Right renal cortex interstitium (tissue), 3 donors: ENCODE data around the gene RMND5A. TPM values are rescaled to one million over a fixed set of nuclear protein-coding genes. Genes with fewer than 3 reads are reported as not detected.
A peak's percentile ranks its signal among the peaks of the same experiment; 100 is the strongest.
"Not testable (repeated sequence)": the region's sequence is repeated elsewhere in the genome, so short reads cannot be mapped to it uniquely, and the experiment has no call there.

Source experiments
- DNase-seq, 3 donors: peaks; one replicate each; pipeline ENCODE4 v3.0.0-alpha.2; 2013; ENCODE audit warnings: low read depth in 3 of 3, low spot score in 2 of 3
- polyA plus RNA-seq, 3 donors: library from polyadenylated mRNA; unstranded; fragments of 120-200 nt; gene quantifications; one replicate each; pipeline ENCODE4 v1.2.1, GENCODE V29; 2013; ENCODE audit not compliant: insufficient read length in 3 of 3

RMND5A gene
- polyA plus RNA-seq, 3 donors, result 58.4 to 65.8 (median 63.9) TPM

- not testable (repeated sequence) for DNase-seq
Observed at GRCh38 chr2:86708126-86708525, 12.0 kb upstream of the RMND5A start.

DNA sequence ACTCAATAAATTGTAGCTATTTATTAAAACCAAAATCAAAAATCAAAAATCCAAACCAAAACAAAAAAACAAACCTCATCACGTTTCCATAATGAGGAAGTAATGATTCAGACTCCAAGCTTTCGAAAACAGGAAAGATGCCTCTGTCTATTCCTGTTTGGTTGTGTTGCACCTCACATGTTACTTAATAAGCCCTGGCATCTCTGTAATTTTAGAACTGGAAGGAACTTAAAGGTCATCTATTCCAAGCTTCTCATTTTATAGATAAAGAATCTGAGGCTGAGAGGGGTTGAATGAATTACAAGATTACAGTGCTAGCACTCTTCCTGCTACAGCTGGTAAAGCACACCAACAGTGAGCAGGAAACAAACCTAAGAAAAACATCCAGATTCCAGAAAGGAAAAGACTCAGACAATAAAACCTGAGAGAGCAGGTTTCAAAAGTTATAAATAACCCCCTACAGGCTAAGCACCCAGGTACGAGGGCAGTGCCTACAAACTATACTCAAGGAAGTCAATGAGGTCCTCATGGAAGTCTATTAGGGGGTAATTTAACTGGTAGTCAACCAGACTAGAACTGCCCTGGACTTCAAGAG lies 5.4 kb upstream of the RMND5A start:
- not testable (repeated sequence) for DNase-seq

DNA sequence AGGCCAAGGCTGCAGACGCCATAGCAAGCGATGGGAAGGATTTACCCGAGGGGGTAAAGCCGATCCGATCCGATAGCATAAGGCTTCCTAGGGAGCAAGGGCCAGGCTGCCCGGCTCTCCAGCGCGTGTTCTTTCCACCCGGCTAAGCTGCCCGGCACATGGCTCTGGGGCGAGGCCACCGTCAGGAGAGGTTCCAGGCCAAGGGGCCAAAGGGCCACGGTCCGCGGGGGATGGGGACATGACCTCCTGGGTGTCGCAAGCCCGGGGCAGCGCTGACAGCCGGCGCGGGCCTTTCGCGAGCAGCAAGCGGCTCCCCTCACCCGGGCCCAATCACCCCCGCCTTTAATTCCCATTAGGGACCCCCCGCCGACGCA lies 841 bp upstream of the RMND5A start:
- DNase-seq, result not testable (repeated sequence)

- DNase-seq, result peak in 1 of 3 donors; percentile 24
Observed at GRCh38 chr2:86720540-86721320, 639 bp downstream of the RMND5A start.

DNA sequence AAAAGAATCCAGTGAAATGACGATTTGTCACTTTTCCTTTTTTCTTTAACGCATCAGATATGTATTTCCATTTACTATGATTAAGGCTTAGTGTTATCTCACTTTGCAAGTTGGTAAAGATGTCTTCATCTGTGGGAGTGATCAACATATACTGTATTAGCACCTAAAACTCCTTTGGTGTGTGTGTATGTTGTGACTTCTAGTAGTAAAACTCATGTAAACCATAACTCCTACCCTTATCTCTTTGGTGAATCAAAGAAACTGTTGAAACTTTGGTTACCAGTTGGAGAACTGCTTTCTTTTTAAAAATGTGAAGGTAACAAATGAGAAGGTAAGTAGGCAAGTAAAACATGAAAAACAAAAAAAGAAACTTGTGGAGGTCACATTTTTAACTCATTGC lies 5.6 kb downstream of the RMND5A start:
- DNase-seq, result not testable (repeated sequence)

DNA sequence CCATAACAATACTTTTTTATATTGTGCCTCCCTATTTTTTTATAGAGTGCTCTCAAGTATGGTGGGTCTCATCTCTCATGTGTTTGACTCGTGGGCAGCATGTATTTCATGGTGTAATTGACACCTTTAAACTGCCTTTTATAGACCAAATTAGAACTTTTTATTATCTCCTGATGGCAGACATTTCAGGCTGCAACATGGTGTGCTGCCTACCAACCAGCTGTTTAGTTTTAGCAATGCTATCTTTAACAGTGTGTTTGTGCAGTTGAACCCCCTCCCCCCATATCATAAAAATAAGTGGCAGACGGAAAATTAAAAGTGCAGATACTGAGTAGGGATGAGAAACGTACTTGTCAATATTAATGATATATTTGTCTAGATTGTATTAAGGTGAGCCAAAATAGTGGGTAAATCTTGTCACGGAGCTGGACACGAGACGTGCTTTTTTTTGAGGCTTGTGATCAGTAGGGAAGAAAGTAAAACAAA lies 12.0 kb downstream of the RMND5A start:
- not testable (repeated sequence) for DNase-seq

DNA sequence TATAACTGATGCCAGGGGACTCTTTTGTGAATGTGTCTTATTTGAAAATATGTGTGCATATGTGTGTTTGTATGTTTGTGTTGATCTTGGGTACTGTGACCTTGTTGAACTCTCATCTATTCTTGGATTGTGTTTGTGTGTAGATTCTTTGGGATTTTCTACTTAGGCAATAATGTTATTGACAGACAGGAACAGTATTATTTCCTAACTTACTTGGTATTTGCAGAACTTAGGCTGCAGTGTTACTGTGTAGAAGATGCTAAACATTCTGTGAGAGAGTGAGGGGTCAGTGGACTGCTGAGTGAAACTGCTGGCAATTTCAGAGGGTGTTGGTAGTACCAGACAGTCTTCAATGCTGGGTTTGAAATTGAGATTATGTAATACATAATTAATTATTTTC lies 12.7 kb downstream of the RMND5A start:
- not testable (repeated sequence) for DNase-seq

DNA sequence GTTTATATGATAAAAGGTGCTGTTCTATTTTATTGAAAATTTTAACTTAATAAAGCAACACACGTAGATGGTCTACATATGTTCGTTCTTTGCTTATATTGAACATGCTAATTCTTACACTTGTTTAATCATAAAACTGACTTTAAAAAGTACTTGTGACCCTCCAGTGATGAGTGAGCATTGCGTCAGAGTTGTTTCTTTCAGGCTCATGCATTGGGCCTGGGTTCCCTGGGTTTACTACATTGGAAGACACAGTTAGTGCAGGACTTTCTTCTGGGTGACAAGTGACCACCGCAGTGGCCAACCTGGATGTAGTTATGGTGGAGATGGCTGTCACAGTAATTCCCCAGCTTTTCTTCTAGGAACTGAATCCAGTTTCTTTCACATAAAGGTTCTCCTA lies 13.4 kb downstream of the RMND5A start:
- not testable (repeated sequence) for DNase-seq

DNA sequence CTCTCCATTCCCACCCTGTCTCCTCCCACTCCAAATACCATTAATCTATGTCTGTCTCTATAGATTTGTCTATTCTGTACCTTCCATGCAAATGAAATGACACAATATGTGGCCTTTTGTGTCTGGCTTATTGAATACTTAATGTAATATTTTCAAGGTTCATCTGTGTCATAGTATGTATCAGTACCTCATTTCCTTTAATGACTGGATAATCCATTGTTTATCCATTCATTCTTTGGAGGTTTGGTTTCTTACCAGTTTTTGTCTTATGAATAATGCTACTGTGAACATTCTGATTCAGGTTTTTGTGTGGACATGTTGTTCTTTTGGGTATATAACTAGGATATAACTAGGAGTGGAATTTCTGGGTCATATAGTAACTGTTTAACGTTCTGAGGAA lies 14.8 kb downstream of the RMND5A start:
- not testable (repeated sequence) for DNase-seq

DNA sequence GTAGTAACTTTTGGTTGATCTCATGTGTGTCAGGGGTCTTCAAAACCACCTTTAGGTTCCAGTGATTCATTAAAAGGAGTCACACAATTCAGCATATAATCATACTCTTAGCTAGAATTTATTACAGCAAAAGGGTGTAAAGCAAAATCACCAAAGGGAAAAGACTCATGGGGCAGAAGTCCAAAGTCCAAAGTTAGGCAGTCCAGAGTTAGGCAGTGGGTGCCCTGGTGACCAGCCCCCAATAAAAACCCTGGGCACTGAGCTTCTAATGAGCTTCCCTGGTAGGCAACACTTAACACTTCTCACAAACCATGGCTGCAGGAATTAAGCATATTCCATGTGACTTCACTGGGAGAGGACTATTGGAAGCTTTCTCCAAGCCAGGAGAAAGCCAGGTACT lies 19.4 kb downstream of the RMND5A start:
- not testable (repeated sequence) for DNase-seq

DNA sequence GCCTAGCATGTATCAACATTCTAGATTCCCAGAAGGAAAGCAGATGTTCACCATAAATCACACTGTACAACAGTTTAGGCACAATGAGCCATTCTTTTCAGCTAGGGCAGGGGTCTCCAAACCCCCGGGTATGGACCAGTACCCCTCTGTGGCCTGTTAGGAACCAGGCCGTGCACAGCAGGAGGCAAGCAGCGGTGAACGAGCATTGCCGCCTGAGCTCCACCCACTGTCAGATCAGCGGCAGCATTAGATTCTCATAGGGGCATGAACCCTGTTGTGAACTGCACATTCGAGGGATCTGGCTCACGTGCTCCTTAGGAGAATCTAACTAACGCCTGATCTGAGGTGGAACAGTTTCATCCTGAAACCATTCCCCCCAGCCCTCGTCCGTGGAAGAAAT lies 19.8 kb downstream of the RMND5A start:
- DNase-seq, result not testable (repeated sequence)

GRCh38 chr2:86741889-86742498 lies 21.9 kb downstream of the RMND5A start:
- DNase-seq, result not testable (repeated sequence)

GRCh38 chr2:86744152-86744551 lies 24.1 kb downstream of the RMND5A start:
- no peak for DNase-seq

- DNase-seq, result no peak
Observed at GRCh38 chr2:86746939-86747338, 26.8 kb downstream of the RMND5A start.

GRCh38 chr2:86747711-86748639 lies 27.9 kb downstream of the RMND5A start:
- no peak for DNase-seq

- DNase-seq, result no peak
Observed at GRCh38 chr2:86750240-86750839, 30.2 kb downstream of the RMND5A start.

GRCh38 chr2:86751778-86752177 lies 31.7 kb downstream of the RMND5A start:
- DNase-seq, result no peak

- DNase-seq, result no peak
Observed at GRCh38 chr2:86752934-86753333, 32.8 kb downstream of the RMND5A start.

- no peak for DNase-seq
Observed at GRCh38 chr2:86753606-86754005, 33.5 kb downstream of the RMND5A start.

DNA sequence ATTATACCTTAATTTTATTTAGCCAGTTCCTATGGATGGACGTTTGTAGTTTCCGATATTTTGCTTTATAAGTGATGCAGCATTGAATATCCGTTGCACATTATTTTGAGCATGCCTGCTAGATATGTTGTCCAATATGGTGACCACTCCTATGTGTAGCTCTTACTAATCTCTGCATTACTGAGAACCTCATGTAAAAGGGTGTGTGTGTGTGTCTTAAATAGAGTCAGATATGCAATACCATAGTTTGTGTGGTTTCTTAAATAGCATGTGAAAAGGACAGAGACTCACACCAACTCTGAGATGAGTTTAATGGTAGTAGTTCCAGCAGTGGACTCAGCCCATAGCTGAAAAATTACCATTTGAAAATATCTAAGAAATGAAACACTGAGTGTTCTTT lies 38.3 kb downstream of the RMND5A start:
- no peak for DNase-seq
